T-cell (primary cell): ENCODE results near the gene PGM2. TPM values are rescaled to one million over a fixed set of nuclear protein-coding genes. Genes with fewer than 3 reads are reported as not detected.

Source experiments
- ATAC-seq, 4 experiments: fragments of 200-7000 bp in 3 of 4; fragments of 150-1000 bp in 1 of 4; cut with Tn5 transposase; replicated peaks in 1 of 4; 1 replicate in 3 of 4; 2 replicates in 1 of 4; pipeline ENCODE4 v1.10.0; 2021; ENCODE audit warnings: moderate library complexity in 3 of 4, mild to moderate bottlenecking in 2 of 4, moderate number of reproducible peaks in 1 of 4
- CTCF ChIA-PET, 2 donors: fragments of 300-600 bp; sonication (Branson Sonifier 250); formaldehyde crosslinking; loops; one replicate each; lab custom pipeline; 2022; ENCODE audit warnings: antibody characterized with exemption in 2 of 2; lab: Charles Lee
- POLR2A ChIA-PET, 2 donors: fragments of 300-600 bp; sonication (Branson Sonifier 250); formaldehyde crosslinking; loops; one replicate each; lab custom pipeline; 2022; ENCODE audit warnings: antibody characterized with exemption in 2 of 2; lab: Charles Lee
- DNase-seq, 35 experiments: peaks; one replicate each; pipeline versions ENCODE4 v3.0.0 to v3.0.0-alpha.2; 2013 to 2023
- H3K27ac ChIP-seq: one replicate; pipeline ENCODE4 v1.5.1; 2013; ENCODE audit warnings: low read length
- H3K27me3 ChIP-seq, 2 experiments: replicated peaks in 1 of 2; 1 replicate in 1 of 2; 2 replicates in 1 of 2; pipeline versions ENCODE4 v1.6.1 to v1.7.0; 2013; ENCODE audit warnings: low read length in 1 of 2, mixed read lengths in 1 of 2; ENCODE audit not compliant: control insufficient read depth in 2 of 2, insufficient read depth in 2 of 2; ENCODE audit errors: extremely low read depth in 1 of 2
- H3K36me3 ChIP-seq, 2 donors: 1 replicate in 1 of 2; 2 replicates in 1 of 2; pipeline versions ENCODE4 v1.6.1 to v1.7.0; 2013; ENCODE audit warnings: low read length in 1 of 2; ENCODE audit not compliant: control insufficient read depth in 2 of 2, insufficient read depth in 1 of 2; ENCODE audit errors: extremely low read depth in 1 of 2
- H3K4me1 ChIP-seq, 2 experiments: 1 replicate in 1 of 2; 2 replicates in 1 of 2; pipeline versions ENCODE4 v1.6.1 to v1.7.0; 2013; ENCODE audit warnings: low read length in 2 of 2, mixed read lengths in 1 of 2; ENCODE audit not compliant: insufficient read depth in 2 of 2, control insufficient read depth in 1 of 2; ENCODE audit errors: extremely low read depth in 1 of 2
- H3K4me3 ChIP-seq, 2 donors: 1 replicate in 1 of 2; 2 replicates in 1 of 2; pipeline versions ENCODE4 v1.5.1 to v1.7.0; 2013; ENCODE audit warnings: mild to moderate bottlenecking in 2 of 2, low read length in 1 of 2, moderate library complexity in 1 of 2; ENCODE audit not compliant: control insufficient read depth in 1 of 2; ENCODE audit errors: extremely low read depth in 1 of 2
- H3K9me3 ChIP-seq: 2 replicates; pipeline ENCODE4 v1.7.0; 2013
- H3K27ac Mint-ChIP-seq, 2 donors: one replicate each; pipeline ENCODE4 v1.8.0; 2020 to 2021; ENCODE audit warnings: mild to moderate bottlenecking in 2 of 2, mixed read lengths in 2 of 2
- H3K27me3 Mint-ChIP-seq, 2 donors: one replicate each; pipeline ENCODE4 v1.8.0; 2021 to 2022; ENCODE audit warnings: mixed read lengths in 2 of 2
- H3K36me3 Mint-ChIP-seq: one replicate; pipeline ENCODE4 v1.8.0; 2021; ENCODE audit warnings: mixed read lengths
- H3K4me1 Mint-ChIP-seq, 3 donors: one replicate each; pipeline ENCODE4 v1.8.0; 2020 to 2022; ENCODE audit warnings: mixed read lengths in 3 of 3, mild to moderate bottlenecking in 1 of 3
- H3K4me3 Mint-ChIP-seq, 3 donors: one replicate each; pipeline ENCODE4 v1.8.0; 2020 to 2022; ENCODE audit warnings: mild to moderate bottlenecking in 3 of 3, mixed read lengths in 3 of 3, moderate library complexity in 3 of 3
- H3K9me3 Mint-ChIP-seq, 3 donors: one replicate each; pipeline ENCODE4 v1.8.0; 2020 to 2022; ENCODE audit warnings: mixed read lengths in 3 of 3
- WGBS: methylation state at CpG from one replicate; pipeline ENCODE4 v1.1.5; 2013; ENCODE audit warnings: missing lambda C conversion rate; ENCODE audit not compliant: insufficient coverage; 5-methylcytosine and 5-hydroxymethylcytosine counted together
- total RNA-seq, 35 experiments: library from RNA in 6 of 35; stranded (reverse) in 6 of 35; fragments of 120-200 nt in 1 of 35; gene quantifications; one replicate each; pipeline versions ENCODE4 v1.2.1 to v1.2.4 and lab custom pipeline; 2013 to 2026

PGM2 gene
- total RNA-seq, 5 donors from 2014 or later (not counting 1 experiment from before 2014, with no cell fraction given): 13.8 to 18.2 (median 16.6) TPM

GRCh38 chr4:37805091-37805490, 21.4 kb upstream of the PGM2 start:
- Mint-ChIP-seq H3K9me3 (no peaks in the 10 kb centered on the region), H3K4me1 (no peaks in the 10 kb centered on the region), H3K27me3 (peaks cover 0 to under 1% of the 10 kb centered on the region in 2 donors), H3K4me3 (no peak overlapping the region), H3K27ac (no peak overlapping the region), H3K36me3 (no peaks in the 10 kb centered on the region)
- Histone ChIP-seq H3K27me3 (no peaks in the 10 kb centered on the region), H3K4me3 (no peak overlapping the region), H3K4me1 (no peaks in the 10 kb centered on the region), H3K9me3 (no peaks in the 10 kb centered on the region), H3K27ac (no peak overlapping the region), H3K36me3 (no peaks in the 10 kb centered on the region)
- ATAC-seq: no peak
- ChIA-PET POLR2A (interaction anchor here in 1 of 2 donors (0.7 kb wide), 1 partner anchor 261 kb away, joined by 3 read pairs; no protein-coding TSS in a partner anchor), CTCF (interaction anchor here (0.5 to 1.2 kb wide), 2 partner anchors 48 to 230 kb away, joined by 3 read pairs; no protein-coding TSS in a partner anchor)
- WGBS: no CpG with 5 or more reads among the region's 5 CpGs
- DNase-seq: no peak

GRCh38 chr4:37812713-37813112, 13.8 kb upstream of the PGM2 start:
- Histone ChIP-seq H3K36me3 (no peaks in the 10 kb centered on the region), H3K27ac (no peak overlapping the region), H3K27me3 (no peaks in the 10 kb centered on the region), H3K4me3 (no peak overlapping the region), H3K4me1 (peaks cover 15 to 18% of the 10 kb centered on the region in 2 experiments), H3K9me3 (peaks cover 2% of the 10 kb centered on the region)
- ChIA-PET CTCF (no interaction called here), POLR2A (no interaction called here)
- ATAC-seq: no peak
- Mint-ChIP-seq H3K9me3 (no peaks in the 10 kb centered on the region), H3K27ac (no peak overlapping the region), H3K36me3 (no peaks in the 10 kb centered on the region), H3K4me3 (no peak overlapping the region), H3K4me1 (peaks cover 19 to 24% (median 23%) of the 10 kb centered on the region in 3 donors), H3K27me3 (no peaks in the 10 kb centered on the region)
- WGBS: no CpG with 5 or more reads among the region's 1 CpG
- no peak for DNase-seq

- no peak for ATAC-seq
- Histone ChIP-seq H3K4me3 (no peak overlapping the region), H3K9me3 (peaks cover 2% of the 10 kb centered on the region), H3K27ac (peak overlapping the region; percentile 30), H3K4me1 (peaks cover 15 to 18% of the 10 kb centered on the region in 2 experiments), H3K36me3 (no peaks in the 10 kb centered on the region), H3K27me3 (no peaks in the 10 kb centered on the region)
- H3K27ac Mint-ChIP-seq: peak overlapping the region; percentile 81 to 92
- CTCF ChIA-PET: no interaction called here
- H3K9me3 Mint-ChIP-seq: no peaks in the 10 kb centered on the region
- H3K4me3 Mint-ChIP-seq: peak overlapping the region; percentile 5 to 70 (median 48)
- no CpG with 5 or more reads among the region's 3 CpGs for WGBS
- POLR2A ChIA-PET: no interaction called here
- DNase-seq: peak in 1 of 35 experiments; percentile 17
- H3K4me1 Mint-ChIP-seq: peaks cover 19 to 24% (median 23%) of the 10 kb centered on the region in 3 donors
- H3K27me3 Mint-ChIP-seq: no peaks in the 10 kb centered on the region
- H3K36me3 Mint-ChIP-seq: no peaks in the 10 kb centered on the region
Measured at GRCh38 chr4:37815591-37815990, 10.9 kb upstream of the PGM2 start.

GRCh38 chr4:37816006-37816405, 10.5 kb upstream of the PGM2 start:
- Histone ChIP-seq H3K4me1 (peaks cover 15 to 18% of the 10 kb centered on the region in 2 experiments), H3K4me3 (no peak overlapping the region), H3K27me3 (no peaks in the 10 kb centered on the region), H3K9me3 (peaks cover 2% of the 10 kb centered on the region), H3K27ac (peak overlapping the region; percentile 30), H3K36me3 (no peaks in the 10 kb centered on the region)
- peak overlapping the region; percentile 81 to 92 for H3K27ac Mint-ChIP-seq
- no peaks in the 10 kb centered on the region for H3K36me3 Mint-ChIP-seq
- H3K4me1 Mint-ChIP-seq: peaks cover 19 to 24% (median 23%) of the 10 kb centered on the region in 3 donors
- ChIA-PET CTCF (no interaction called here), POLR2A (interaction anchor here in 1 of 2 donors (0.7 kb wide), 1 partner anchor 181 kb away, joined by 7 read pairs; no protein-coding TSS in a partner anchor)
- peak in 11 of 35 experiments; percentile 4 to 57 (median 13) for DNase-seq
- H3K27me3 Mint-ChIP-seq: no peaks in the 10 kb centered on the region
- no CpG with 5 or more reads among the region's 2 CpGs for WGBS
- peak; percentile 40 to 91 (median 82) for ATAC-seq
- peak overlapping the region; percentile 5 to 70 (median 48) for H3K4me3 Mint-ChIP-seq
- H3K9me3 Mint-ChIP-seq: no peaks in the 10 kb centered on the region

GRCh38 chr4:37816719-37817118, 9.8 kb upstream of the PGM2 start:
- Histone ChIP-seq H3K27ac (peak overlapping the region; percentile 30), H3K4me1 (peaks cover 15 to 18% of the 10 kb centered on the region in 2 experiments), H3K36me3 (no peaks in the 10 kb centered on the region), H3K9me3 (peaks cover 2% of the 10 kb centered on the region), H3K27me3 (no peaks in the 10 kb centered on the region), H3K4me3 (no peak overlapping the region)
- POLR2A ChIA-PET: interaction anchor here in 1 of 2 donors (0.6 to 0.7 kb wide), 3 partner anchors 9 to 180 kb away, joined by 4 to 7 read pairs (median 5); no protein-coding TSS in a partner anchor
- Mint-ChIP-seq H3K27ac (peak overlapping the region; percentile 81 to 92), H3K4me1 (peaks cover 19 to 27% (median 25%) of the 10 kb centered on the region in 3 donors), H3K36me3 (no peaks in the 10 kb centered on the region), H3K27me3 (no peaks in the 10 kb centered on the region), H3K9me3 (no peaks in the 10 kb centered on the region), H3K4me3 (peak overlapping the region in 1 of 3 donors; percentile 70)
- 80% methylated on average over 1 of the region's 3 CpGs for whole genome bisulfite sequencing
- ATAC-seq (no peak), DNase-seq (no peak)
- CTCF ChIA-PET: interaction anchor here in 1 of 2 donors (0.6 to 0.7 kb wide), 2 partner anchors 136 to 224 kb away, joined by 3 to 4 read pairs; no protein-coding TSS in a partner anchor

GRCh38 chr4:37818752-37819151, 7.7 kb upstream of the PGM2 start:
- Mint-ChIP-seq H3K4me3 (no peak overlapping the region), H3K27ac (no peak overlapping the region), H3K36me3 (no peaks in the 10 kb centered on the region), H3K4me1 (peaks cover 25 to 34% (median 29%) of the 10 kb centered on the region in 3 donors), H3K27me3 (no peaks in the 10 kb centered on the region), H3K9me3 (no peaks in the 10 kb centered on the region)
- CTCF ChIA-PET: interaction anchor here in 1 of 2 donors (0.6 kb wide), 1 partner anchor 1011 kb away, joined by 3 read pairs; no protein-coding TSS in a partner anchor
- Histone ChIP-seq H3K27ac (no peak overlapping the region), H3K36me3 (no peaks in the 10 kb centered on the region), H3K9me3 (peaks cover 2% of the 10 kb centered on the region), H3K27me3 (no peaks in the 10 kb centered on the region), H3K4me3 (no peak overlapping the region), H3K4me1 (peaks cover 15 to 18% of the 10 kb centered on the region in 2 experiments)
- POLR2A ChIA-PET: interaction anchor here in 1 of 2 donors (0.6 kb wide), 1 partner anchor 147 kb away, joined by 7 read pairs; no protein-coding TSS in a partner anchor
- no peak for ATAC-seq
- WGBS: 84% methylated on average over 3 of the region's 5 CpGs
- DNase-seq: no peak
